GM19035 (cell line): ENCODE results near the gene DTHD1.

Experiments
- ATAC-seq: cut with Tn5 transposase; IDR thresholded peaks from one replicate; pipeline ENCODE4 v1.9.1; 2021; ENCODE audit not compliant: unreplicated experiment

Gene DTHD1

DNA sequence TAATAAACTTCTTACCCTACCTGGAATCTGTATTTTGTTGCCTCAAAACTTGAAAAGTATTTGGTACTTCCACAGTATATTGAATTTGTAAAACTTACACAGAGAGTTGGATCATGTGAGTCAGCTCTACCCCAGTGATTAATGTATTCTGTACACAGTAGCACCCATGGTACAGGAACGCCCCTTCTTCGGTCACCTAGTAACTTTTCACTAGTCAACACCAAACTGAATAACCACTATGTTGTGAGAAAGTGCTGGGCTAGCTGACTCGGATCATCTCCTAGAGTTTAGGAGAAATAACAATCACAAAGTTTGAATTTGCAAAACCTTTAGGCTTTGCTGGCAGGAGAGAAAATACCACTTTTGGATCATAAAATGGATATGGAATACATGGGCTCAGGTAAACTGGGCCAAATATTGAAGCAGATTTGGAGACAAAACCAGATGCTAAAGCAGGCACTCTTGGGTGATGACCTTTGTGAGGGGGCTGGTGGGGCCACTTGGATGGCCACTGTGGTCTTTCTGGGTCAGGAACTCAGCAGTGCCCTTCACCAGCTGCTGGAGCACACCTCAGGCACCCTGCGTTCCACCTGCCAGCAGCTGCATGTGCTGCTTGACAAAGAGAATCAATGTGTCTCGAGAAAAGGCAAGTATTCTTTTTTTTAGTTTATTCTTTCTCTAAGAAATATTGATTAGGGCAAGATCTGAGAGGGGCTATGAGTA, at the start of gene DTHD1:
Gene DTHD1 (plus strand): TSS at position 233 of the 723 bp plus-strand sequence. CDS start 143 bp downstream, at position 376.
- ATAC-seq = no peak

DNA sequence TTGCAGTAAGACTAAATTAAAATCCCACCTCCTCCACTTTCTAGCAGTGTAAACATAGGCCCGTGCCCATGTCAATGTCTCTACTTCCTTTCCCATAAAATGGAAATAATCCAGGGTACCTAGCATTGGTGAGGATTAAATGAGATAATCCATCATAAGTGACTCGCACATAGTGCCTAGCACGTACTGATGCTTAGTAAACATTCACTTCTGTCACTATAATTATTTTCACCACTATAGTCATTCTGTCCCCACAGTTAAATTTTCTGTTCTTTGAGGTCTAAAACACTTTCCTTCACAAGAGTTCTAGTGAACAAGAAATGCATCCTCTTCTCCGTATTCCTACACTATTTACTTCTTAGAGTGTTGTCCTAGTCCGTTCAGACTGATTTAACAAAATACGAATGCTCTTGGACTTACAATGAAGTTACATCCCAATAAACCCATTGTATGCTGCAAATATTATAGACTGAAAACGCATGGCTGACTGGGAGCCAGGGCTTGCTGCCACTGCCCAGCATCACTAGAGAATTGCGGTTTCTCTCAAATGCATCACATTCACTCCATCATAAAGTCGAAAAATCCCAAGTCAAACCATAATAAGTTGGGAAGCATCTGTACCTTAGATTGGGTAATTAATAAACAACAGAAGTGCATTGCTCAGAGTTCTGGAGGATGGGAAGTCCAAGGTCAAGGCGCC, 47.7 kb upstream of the DTHD1 start:
- no peak for ATAC-seq

DNA sequence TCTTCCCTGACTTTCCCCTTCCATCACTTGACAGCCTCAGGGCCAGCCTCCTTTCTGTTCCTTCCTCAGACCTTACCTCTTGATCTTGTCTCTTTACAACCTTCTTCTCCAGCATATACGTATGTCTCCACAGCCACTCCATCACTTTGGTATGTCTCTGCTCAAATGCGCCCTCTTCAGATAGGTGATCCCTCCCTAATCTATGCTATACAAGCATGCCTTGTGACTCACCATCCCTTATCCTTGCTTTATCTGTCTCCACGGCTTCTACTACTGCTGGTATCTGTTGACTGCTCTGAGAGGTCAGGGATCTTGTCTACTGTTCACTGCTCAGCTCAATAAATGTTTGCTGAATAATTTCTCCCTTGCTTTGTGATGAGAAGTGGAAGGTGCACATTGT, 46.1 kb upstream of the DTHD1 start:
- no peak for ATAC-seq

- no peak for ATAC-seq
Observed at GRCh38 chr4:36236159-36236558, 45.3 kb upstream of the DTHD1 start.

GRCh38 chr4:36237366-36238313, 43.8 kb upstream of the DTHD1 start:
- no peak for ATAC-seq

- ATAC-seq = peak; percentile 38
Observed at GRCh38 chr4:36241771-36242170, 39.6 kb upstream of the DTHD1 start.

DNA sequence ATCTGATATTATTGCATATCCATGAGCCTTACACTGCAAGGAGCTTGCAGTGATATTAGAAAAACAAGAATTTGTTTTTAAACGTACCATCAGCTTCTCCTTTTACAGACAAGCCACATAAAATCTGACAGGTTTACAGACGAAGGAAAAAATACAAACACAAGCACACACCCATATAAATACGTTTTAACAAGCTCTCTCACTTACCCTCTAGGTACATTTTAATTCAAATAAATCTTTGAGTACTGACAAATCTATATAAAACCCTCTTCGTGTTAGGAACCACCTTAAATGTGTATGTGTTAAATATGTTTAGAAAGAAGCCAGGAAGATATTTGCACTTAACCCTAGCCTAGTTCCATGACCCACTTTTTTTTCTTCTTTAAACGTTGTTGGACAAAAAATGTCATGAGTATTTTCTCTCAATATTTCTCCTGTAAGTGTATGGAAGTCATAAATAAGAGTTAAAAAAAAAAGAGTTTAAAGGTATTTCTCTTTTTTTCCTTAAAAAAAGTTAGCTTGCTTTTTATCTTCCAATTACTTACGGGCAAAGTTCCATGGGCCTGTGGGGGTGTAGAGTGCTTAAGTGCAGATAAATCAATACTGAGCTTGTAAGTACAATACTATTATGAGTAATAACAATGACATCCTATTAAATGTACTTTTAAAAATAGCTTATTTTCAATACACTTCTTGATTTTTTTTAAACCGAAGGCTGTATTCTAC, 38.6 kb upstream of the DTHD1 start:
- ATAC-seq = no peak

DNA sequence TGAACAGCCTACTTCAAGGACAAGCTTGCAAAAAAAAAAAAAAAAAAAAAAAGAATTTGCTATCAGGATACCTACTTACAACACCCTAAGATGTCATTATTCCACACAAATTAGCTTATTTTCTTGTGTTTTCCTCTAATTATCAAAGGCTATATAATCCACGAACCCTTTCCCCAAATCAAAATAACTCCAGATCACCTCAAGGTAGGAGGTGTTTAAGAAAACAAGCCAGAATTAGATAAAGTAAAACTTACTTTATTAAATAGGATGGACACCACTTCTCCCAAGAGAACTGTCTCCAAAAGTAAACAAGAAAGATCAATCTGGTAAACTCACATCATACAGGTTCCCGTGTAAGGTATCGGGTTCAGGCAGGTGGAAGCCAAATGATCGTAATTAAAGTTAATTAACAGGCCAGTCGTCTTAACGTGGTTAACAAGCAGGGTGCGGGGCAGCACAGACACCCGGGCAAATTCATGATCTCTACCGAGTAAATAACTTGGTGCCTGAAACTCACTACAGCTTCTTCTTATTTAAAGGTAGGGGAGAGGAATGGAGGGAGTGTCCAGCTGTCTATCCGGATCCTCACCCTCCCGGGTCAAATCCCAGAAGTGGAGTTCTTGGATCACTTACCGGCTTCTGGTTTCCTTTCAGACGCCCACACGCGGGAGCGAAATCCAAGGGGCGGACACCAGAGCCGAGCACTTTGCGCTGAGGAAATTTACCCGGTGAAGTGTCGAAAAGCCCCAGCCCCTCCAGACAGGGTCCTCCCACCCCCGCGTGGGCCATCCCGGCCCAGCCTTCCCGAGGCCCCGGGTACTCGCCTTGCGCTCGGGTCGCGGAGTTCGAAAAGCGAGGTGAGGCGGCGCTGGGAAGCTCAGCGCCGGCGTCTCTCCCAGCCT, 37.8 kb upstream of the DTHD1 start:
- peak; percentile 33 for ATAC-seq

GRCh38 chr4:36244257-36245082, 36.9 kb upstream of the DTHD1 start, which contains the start of gene ARAP2:
Gene ARAP2 (minus strand): TSS chr4:36244514. CDS start chr4:36229486, 15,028 bp downstream.
- ATAC-seq = peak; percentile 64

DNA sequence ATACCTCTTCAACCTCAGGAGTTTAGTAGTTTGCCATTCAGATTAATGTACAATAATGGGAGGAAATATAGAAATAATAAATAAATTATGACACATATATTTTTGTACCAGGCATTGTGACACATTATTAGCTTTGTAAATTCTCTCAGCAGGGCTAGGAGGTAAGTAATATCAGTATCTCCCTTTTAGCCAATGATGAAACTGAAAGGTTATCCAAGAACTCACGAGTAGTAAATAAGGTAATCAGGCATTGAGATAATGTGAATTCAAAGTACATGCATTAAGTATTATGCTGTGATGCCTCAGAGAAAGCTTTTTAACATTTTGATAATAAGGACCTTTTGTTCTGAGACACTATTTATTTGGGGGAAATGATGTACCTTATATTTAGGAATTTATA, 31.8 kb upstream of the DTHD1 start:
- no peak for ATAC-seq

DNA sequence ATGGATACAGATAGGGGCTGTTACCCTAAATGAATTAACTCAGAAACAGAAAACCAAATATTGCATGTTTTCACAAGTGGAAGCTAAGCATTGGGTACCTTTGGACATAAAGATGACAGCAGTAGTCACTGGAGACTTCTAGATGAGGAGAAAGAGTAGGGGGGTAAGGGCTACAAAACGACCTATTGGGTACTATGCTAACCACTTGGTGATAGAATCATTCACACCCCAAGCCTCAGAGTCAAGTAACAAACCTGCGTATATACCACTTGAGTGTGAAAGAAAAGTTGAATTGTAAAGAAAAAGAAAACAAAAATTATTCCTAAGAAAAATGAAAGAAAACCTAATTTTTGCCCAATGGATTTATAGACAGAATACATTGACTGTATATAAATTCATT, 29.4 kb upstream of the DTHD1 start:
- ATAC-seq = no peak

DNA sequence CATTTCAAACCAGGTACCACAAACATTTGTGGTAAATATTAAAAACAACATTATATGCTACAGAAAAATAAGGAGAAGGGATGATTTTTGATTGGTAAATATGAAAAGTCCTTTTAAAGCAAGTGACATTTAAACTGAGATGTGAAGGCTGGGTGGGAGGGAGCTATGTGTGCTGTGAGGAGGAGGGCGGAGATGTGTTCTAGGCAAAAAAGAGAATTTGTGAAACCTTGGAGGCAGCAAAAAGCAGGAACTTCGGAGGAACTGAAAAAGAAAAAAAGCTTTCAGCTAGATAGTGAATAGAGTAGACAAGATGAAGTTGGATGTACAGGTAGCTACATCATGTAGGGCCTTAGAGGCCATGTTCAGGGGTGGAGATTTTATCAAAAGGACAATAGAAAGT, 27.0 kb upstream of the DTHD1 start:
- no peak for ATAC-seq

GRCh38 chr4:36255577-36255976, 25.8 kb upstream of the DTHD1 start:
- peak; percentile 80 for ATAC-seq

DNA sequence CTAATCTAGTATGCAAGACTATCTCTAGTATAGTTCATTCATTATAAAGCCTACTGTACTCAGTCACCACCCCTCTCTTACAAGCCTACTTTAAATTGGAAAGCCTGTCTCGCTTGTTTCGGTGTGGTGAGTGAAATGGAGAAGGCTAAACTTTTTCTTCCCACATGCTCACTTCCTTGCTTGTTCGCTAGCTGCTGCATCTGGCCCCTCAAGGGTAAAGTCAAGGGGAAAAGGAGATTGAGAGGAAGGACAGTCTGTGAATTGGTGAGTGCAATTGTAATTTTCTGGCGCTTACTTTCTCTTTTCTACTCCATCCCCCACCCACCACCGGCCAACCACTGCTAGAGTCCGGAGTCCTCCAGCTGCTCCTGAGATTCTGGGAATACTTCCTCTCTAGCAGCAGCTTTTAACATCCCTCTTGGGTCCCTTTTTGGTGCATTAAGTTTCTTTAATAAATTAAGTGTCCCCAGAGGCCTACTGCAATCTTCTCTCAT, 25.0 kb upstream of the DTHD1 start:
- ATAC-seq = peak; percentile 54

- no peak for ATAC-seq
Observed at GRCh38 chr4:36260731-36261130, 20.7 kb upstream of the DTHD1 start.

- ATAC-seq = no peak
Observed at GRCh38 chr4:36264207-36264826, 17.1 kb upstream of the DTHD1 start.

- ATAC-seq = no peak
Observed at GRCh38 chr4:36267486-36268268, 13.7 kb upstream of the DTHD1 start.
